ENCODE measurements around the gene TAX1BP1. TPM values are rescaled to one million over a fixed set of nuclear protein-coding genes. Genes with fewer than 3 reads are reported as not detected.

The TAX1BP1 gene
- total RNA-seq, 1 experiment from 2014 or later: 69.9 TPM

GRCh38 chr7:27871866-27872265 lies 131.9 kb downstream of the TAX1BP1 start:
- no peaks in the 10 kb centered on the region for H3K36me3 Mint-ChIP-seq
- peaks cover 53% of the 10 kb centered on the region for H3K4me1 Mint-ChIP-seq
- no peak for DNase-seq (ENCODE audit: low spot score)
- CTCF ChIA-PET: no interaction called here
- H3K27ac Mint-ChIP-seq: no peak overlapping the region
- H3K9me3 Mint-ChIP-seq: no peaks in the 10 kb centered on the region
- no peak for ATAC-seq
- no peaks in the 10 kb centered on the region for H3K27me3 Mint-ChIP-seq (ENCODE audit: low read depth)
- no peak for TF ChIP-seq PRDM15 (CRISPR knock-in tag; IDR thresholded peaks at IDR 0.05)
- TF ChIP-seq, protein P1, sequence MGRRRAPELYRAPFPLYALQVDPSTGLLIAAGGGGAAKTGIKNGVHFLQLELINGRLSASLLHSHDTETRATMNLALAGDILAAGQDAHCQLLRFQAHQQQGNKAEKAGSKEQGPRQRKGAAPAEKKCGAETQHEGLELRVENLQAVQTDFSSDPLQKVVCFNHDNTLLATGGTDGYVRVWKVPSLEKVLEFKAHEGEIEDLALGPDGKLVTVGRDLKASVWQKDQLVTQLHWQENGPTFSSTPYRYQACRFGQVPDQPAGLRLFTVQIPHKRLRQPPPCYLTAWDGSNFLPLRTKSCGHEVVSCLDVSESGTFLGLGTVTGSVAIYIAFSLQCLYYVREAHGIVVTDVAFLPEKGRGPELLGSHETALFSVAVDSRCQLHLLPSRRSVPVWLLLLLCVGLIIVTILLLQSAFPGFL (CRISPR knock-in tag; IDR thresholded peaks at IDR 0.05; ENCODE audit: borderline replicate concordance): no peak
- TF ChIP-seq OVOL2 (CRISPR knock-in tag; IDR thresholded peaks at IDR 0.05; ENCODE audit: borderline replicate concordance): no peak
- TF ChIP-seq E2F5 (CRISPR knock-in tag; IDR thresholded peaks at IDR 0.05): no peak
- no peak for TF ChIP-seq GTF2I (CRISPR knock-in tag; conservative IDR thresholded peaks at IDR 0.05)
- TF ChIP-seq GRHL2 (CRISPR knock-in tag; IDR thresholded peaks at IDR 0.05; ENCODE audit: insufficient replicate concordance, severe bottlenecking): no peak
- TF ChIP-seq, protein P2, sequence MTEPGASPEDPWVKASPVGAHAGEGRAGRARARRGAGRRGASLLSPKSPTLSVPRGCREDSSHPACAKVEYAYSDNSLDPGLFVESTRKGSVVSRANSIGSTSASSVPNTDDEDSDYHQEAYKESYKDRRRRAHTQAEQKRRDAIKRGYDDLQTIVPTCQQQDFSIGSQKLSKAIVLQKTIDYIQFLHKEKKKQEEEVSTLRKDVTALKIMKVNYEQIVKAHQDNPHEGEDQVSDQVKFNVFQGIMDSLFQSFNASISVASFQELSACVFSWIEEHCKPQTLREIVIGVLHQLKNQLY (CRISPR knock-in tag; IDR thresholded peaks at IDR 0.05): no peak
- TF ChIP-seq, protein P3, sequence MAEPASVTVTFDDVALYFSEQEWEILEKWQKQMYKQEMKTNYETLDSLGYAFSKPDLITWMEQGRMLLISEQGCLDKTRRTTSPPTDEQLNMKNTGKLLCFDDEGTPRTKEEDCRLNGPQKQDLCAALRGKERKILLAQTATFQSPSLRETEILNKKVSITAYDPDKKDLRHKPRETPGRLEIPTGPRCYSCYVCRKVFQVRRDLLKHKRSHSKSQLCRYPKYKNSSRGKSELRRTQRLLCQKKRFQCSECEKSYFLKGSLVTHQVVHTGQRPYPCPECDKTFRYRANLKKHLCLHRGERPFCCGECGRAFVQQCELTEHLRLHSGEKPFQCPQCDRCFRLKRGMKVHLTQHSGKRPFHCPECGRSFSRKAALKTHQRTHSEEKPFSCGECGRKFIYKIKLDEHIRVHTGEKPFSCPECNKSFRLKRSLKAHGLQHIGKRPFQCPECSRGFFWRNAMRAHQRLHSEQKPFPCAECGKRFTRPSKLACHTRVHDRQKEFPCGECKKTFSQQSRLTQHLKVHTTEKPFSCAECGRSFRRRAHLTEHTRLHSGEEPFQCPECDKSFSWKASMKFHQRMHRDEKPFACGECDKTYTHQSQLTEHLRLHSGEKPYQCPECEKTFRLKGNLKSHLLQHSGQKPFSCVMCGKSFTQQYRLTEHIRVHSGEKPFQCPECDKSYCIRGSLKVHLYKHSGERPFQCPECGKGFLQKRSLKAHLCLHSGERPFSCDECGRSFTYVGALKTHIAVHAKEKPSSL (CRISPR knock-in tag; conservative IDR thresholded peaks at IDR 0.05): no peak
- TF ChIP-seq, protein P4, sequence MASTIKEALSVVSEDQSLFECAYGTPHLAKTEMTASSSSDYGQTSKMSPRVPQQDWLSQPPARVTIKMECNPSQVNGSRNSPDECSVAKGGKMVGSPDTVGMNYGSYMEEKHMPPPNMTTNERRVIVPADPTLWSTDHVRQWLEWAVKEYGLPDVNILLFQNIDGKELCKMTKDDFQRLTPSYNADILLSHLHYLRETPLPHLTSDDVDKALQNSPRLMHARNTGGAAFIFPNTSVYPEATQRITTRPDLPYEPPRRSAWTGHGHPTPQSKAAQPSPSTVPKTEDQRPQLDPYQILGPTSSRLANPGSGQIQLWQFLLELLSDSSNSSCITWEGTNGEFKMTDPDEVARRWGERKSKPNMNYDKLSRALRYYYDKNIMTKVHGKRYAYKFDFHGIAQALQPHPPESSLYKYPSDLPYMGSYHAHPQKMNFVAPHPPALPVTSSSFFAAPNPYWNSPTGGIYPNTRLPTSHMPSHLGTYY (CRISPR knock-in tag; IDR thresholded peaks at IDR 0.05): no peak
- TF ChIP-seq TEAD4 (CRISPR knock-in tag; IDR thresholded peaks at IDR 0.05): no peak
- no peak for TF ChIP-seq ZNF281 (CRISPR knock-in tag; IDR thresholded peaks at IDR 0.05)
- TF ChIP-seq ZNF232 (CRISPR knock-in tag; IDR thresholded peaks at IDR 0.05): no peak
- TF ChIP-seq USF1 (CRISPR knock-in tag; IDR thresholded peaks at IDR 0.05): no peak
- TF ChIP-seq ZNF512 (CRISPR knock-in tag; IDR thresholded peaks at IDR 0.05; ENCODE audit: borderline replicate concordance): no peak
- TF ChIP-seq, protein P5, sequence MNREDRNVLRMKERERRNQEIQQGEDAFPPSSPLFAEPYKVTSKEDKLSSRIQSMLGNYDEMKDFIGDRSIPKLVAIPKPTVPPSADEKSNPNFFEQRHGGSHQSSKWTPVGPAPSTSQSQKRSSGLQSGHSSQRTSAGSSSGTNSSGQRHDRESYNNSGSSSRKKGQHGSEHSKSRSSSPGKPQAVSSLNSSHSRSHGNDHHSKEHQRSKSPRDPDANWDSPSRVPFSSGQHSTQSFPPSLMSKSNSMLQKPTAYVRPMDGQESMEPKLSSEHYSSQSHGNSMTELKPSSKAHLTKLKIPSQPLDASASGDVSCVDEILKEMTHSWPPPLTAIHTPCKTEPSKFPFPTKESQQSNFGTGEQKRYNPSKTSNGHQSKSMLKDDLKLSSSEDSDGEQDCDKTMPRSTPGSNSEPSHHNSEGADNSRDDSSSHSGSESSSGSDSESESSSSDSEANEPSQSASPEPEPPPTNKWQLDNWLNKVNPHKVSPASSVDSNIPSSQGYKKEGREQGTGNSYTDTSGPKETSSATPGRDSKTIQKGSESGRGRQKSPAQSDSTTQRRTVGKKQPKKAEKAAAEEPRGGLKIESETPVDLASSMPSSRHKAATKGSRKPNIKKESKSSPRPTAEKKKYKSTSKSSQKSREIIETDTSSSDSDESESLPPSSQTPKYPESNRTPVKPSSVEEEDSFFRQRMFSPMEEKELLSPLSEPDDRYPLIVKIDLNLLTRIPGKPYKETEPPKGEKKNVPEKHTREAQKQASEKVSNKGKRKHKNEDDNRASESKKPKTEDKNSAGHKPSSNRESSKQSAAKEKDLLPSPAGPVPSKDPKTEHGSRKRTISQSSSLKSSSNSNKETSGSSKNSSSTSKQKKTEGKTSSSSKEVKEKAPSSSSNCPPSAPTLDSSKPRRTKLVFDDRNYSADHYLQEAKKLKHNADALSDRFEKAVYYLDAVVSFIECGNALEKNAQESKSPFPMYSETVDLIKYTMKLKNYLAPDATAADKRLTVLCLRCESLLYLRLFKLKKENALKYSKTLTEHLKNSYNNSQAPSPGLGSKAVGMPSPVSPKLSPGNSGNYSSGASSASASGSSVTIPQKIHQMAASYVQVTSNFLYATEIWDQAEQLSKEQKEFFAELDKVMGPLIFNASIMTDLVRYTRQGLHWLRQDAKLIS (CRISPR knock-in tag; IDR thresholded peaks at IDR 0.05; ENCODE audit: borderline replicate concordance): no peak
- TF ChIP-seq CBFB (CRISPR knock-in tag; IDR thresholded peaks at IDR 0.05; ENCODE audit: low read depth): no peak
- no peak for TF ChIP-seq MAX (CRISPR knock-in tag; IDR thresholded peaks at IDR 0.05)
- no peak overlapping the region for H3K4me3 Mint-ChIP-seq
- POLR2A ChIA-PET: no interaction called here
